Type B pancreatic cell (in vitro differentiated cells): ENCODE measurements around the gene APCDD1L. TPM values are rescaled to one million over a fixed set of nuclear protein-coding genes. Genes with fewer than 3 reads are reported as not detected.

Experiments used
- DNase-seq: peaks from one replicate; pipeline ENCODE4 v3.0.0; 2021; ENCODE audit warnings: mixed read lengths; ENCODE audit not compliant: unreplicated experiment; ENCODE audit errors: extremely low spot score
- H3K27ac Mint-ChIP-seq: 2 replicates; pipeline ENCODE4 v1.8.0; 2021; ENCODE audit warnings: mild to moderate bottlenecking, mixed read lengths
- H3K27me3 Mint-ChIP-seq: 2 replicates; pipeline ENCODE4 v1.8.0; 2021; ENCODE audit warnings: mixed read lengths
- H3K36me3 Mint-ChIP-seq: 2 replicates; pipeline ENCODE4 v1.8.0; 2021; ENCODE audit warnings: mixed read lengths
- H3K4me1 Mint-ChIP-seq: one replicate; pipeline ENCODE4 v1.8.0; 2021; ENCODE audit warnings: mixed read lengths; ENCODE audit not compliant: unreplicated experiment
- H3K4me3 Mint-ChIP-seq: 2 replicates; pipeline ENCODE4 v1.8.0; 2021; ENCODE audit warnings: mild to moderate bottlenecking, mixed read lengths
- H3K9me3 Mint-ChIP-seq: 2 replicates; pipeline ENCODE4 v1.8.0; 2021; ENCODE audit warnings: mixed read lengths
- total RNA-seq: library from RNA; stranded (reverse); gene quantifications from 2 replicates; pipeline ENCODE4 v1.2.1, GENCODE V29; 2021; ENCODE audit warnings: low replicate concordance
- TF ChIP-seq, protein P1 (sequence below): fragments of 200-600 bp; sonication (generic); conservative IDR thresholded peaks from 2 replicates; pipeline ENCODE4 v1.5.0; 2021; ENCODE audit warnings: antibody characterized with exemption, mild to moderate bottlenecking

Gene APCDD1L
- total RNA-seq, 1 donor from 2014 or later = 0.53 TPM

DNA sequence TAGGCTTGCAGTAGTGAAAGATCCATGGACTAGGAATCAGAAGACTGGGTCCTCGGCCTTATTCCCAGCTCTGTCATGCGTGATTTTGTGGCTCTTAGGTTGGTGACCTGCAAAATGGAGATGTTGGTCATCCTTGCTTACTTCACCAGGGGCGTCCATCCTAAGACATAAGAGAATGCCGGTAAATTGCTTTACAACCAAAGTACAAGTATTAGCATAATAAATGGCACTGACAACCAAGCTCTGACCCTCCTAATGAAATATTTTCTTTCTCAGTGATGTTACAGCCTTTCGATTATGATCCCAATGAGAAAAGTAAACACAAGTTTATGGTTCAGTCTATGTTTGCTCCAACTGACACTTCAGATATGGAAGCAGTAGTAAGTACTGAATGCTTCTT, 80.9 kb downstream of the APCDD1L start:
- TF ChIP-seq, protein P1, sequence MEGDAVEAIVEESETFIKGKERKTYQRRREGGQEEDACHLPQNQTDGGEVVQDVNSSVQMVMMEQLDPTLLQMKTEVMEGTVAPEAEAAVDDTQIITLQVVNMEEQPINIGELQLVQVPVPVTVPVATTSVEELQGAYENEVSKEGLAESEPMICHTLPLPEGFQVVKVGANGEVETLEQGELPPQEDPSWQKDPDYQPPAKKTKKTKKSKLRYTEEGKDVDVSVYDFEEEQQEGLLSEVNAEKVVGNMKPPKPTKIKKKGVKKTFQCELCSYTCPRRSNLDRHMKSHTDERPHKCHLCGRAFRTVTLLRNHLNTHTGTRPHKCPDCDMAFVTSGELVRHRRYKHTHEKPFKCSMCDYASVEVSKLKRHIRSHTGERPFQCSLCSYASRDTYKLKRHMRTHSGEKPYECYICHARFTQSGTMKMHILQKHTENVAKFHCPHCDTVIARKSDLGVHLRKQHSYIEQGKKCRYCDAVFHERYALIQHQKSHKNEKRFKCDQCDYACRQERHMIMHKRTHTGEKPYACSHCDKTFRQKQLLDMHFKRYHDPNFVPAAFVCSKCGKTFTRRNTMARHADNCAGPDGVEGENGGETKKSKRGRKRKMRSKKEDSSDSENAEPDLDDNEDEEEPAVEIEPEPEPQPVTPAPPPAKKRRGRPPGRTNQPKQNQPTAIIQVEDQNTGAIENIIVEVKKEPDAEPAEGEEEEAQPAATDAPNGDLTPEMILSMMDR = no peak
- no peak for DNase-seq
- no peaks in the 10 kb centered on the region for H3K27me3 Mint-ChIP-seq
- H3K27ac Mint-ChIP-seq = no peak overlapping the region
- peaks cover 5% of the 10 kb centered on the region for H3K4me1 Mint-ChIP-seq
- H3K9me3 Mint-ChIP-seq = no peaks in the 10 kb centered on the region
- peaks cover 36% of the 10 kb centered on the region for H3K36me3 Mint-ChIP-seq
- no peak overlapping the region for H3K4me3 Mint-ChIP-seq

DNA sequence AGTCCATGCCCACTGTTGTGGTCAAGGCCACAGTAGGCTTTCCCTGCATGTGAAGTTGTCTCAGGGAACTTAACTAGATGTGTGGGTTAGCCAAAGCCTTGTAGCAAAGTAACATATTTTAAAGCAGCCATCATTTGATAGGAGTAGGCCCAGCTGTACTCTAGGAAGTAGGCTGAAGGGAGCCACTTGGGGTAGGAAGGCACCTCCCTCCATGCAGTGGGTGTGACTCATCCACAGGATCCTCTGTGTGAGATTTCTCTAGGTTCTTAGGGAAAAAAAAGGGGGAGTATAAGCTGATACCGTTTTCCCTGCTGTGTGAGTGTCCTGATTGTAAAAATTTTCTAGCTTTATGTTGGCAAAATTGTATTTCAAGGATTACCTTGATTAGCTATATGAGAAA, 81.4 kb downstream of the APCDD1L start:
- TF ChIP-seq, protein P1 = no peak
- Mint-ChIP-seq H3K27ac (no peak overlapping the region), H3K9me3 (no peaks in the 10 kb centered on the region), H3K27me3 (no peaks in the 10 kb centered on the region), H3K4me3 (no peak overlapping the region), H3K4me1 (peaks cover 5% of the 10 kb centered on the region), H3K36me3 (peaks cover 38% of the 10 kb centered on the region)
- no peak for DNase-seq

DNA sequence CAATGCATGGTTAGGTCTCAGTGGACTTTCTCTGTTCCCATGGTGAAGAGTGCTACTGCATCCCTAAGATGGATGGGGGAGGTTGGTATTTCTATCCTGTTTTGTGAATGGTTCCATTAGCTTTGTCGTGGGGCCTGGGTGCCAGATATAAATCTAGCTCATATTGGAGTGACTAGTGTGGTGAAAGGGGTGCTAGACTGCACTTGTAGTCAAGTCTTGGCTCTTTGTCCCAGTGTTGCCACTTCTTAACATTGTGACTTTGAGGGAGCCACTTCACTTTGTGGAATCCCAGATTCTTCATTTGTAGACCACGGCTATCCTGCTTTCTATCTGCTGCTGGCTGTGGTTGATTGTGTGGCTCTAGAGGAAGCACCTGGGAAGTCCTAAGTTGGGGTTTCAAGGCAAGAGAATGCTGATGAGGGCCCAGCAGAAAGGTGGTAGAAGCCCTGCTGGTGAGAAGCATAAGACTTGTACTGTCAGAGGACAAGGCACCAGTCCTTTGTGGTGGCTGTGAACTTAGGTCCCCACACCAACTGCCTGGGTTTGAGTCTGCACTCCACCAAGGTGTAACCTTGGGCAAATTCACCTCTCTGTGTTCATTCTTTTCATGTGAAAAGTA, 82.1 kb downstream of the APCDD1L start:
- Mint-ChIP-seq H3K27me3 (no peaks in the 10 kb centered on the region), H3K27ac (no peak overlapping the region), H3K36me3 (peaks cover 36% of the 10 kb centered on the region), H3K9me3 (no peaks in the 10 kb centered on the region), H3K4me1 (peaks cover 5% of the 10 kb centered on the region), H3K4me3 (no peak overlapping the region)
- no peak for DNase-seq
- TF ChIP-seq, protein P1 = no peak

DNA sequence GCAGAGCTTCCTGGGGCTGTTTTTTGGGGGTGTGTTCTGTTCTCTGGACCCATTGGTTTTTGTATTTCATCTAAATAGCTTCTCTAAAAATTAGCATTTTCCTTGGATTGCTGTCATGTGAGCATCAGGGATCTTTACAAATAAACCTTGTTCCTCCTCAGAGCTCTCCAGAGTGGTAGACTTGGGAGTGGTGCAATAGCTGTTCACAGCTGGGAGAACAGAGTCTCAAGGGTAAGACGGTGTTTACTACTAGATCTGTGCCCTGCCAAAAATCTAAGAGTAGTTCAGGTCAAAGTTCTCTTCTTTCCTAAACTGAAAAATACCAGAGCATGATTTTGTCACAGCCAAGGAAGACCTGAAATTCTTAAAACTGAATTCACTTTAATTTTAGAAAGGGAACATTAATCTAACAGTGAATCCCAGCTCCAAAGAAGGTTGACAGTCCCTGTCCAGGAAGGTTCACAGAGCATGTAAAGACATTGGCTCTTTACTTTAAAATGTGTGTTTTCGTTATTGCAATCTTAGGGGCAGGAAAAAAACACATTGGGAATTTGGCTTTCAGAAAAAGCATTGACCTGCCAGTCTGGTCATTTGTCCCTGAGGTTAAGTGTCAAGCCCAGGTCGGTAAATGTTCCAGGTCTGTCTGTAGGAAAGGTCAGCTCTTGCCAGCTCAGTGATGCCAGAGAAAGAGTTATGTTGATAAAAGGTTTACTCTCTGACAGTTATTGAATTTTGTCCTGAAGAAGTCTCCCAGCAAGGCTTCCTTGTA, 82.8 kb downstream of the APCDD1L start:
- no peak overlapping the region for H3K4me3 Mint-ChIP-seq
- no peak for DNase-seq
- peaks cover 31% of the 10 kb centered on the region for H3K36me3 Mint-ChIP-seq
- H3K27ac Mint-ChIP-seq = no peak overlapping the region
- no peaks in the 10 kb centered on the region for H3K27me3 Mint-ChIP-seq
- peaks cover 5% of the 10 kb centered on the region for H3K4me1 Mint-ChIP-seq
- TF ChIP-seq, protein P1 = no peak
- no peaks in the 10 kb centered on the region for H3K9me3 Mint-ChIP-seq

DNA sequence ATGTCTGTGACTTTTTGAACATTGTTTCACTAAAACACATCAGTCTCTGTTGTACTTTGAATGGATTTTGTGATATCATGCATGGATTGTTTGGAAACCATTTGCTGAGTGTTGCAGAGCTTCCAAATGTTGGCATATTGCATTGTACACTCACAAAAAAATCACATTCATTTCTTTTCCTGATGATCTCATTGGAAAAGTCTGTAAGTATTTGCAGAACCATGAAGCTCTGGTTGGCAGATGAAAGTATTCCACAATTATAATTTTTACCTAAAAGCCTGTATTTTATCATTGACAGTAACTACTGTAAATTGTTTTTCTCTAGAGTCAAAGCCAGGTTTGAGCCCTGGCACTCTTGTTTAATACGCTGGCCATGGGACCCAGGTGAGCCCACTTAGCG, 84.1 kb downstream of the APCDD1L start:
- no peak for DNase-seq
- no peak overlapping the region for H3K4me3 Mint-ChIP-seq

More for the DNA sequence above, 84.1 kb downstream of the APCDD1L start:
- Mint-ChIP-seq H3K36me3 (peaks cover 29% of the 10 kb centered on the region), H3K27ac (no peak overlapping the region), H3K4me1 (peaks cover 5% of the 10 kb centered on the region), H3K9me3 (no peaks in the 10 kb centered on the region), H3K27me3 (no peaks in the 10 kb centered on the region)
- TF ChIP-seq, protein P1 = no peak
